Loucy (cell line): Measurements from ENCODE around the gene ADAMTS6.

Experiments
- H2AFZ ChIP-seq: fragments of 200-600 bp; sonication (generic); 2 replicates; pipeline ENCODE4 v1.6.0; 2016; ENCODE audit warnings: antibody characterized with exemption, mild to moderate bottlenecking, low read length, moderate library complexity
- H3F3A ChIP-seq: fragments of 200-600 bp; 2 replicates; pipeline ENCODE4 v1.6.0; 2016; ENCODE audit warnings: antibody characterized with exemption, low read depth, mild to moderate bottlenecking
- H3K27me3 ChIP-seq: fragments of 200-600 bp; sonication (generic); 2 replicates; pipeline ENCODE4 v1.6.1; 2014; ENCODE audit warnings: low read length, mild to moderate bottlenecking; ENCODE audit not compliant: insufficient read depth, poor library complexity, severe bottlenecking
- H3K36me3 ChIP-seq: fragments of 200-600 bp; sonication (generic); 2 replicates; pipeline ENCODE4 v1.6.1; 2016; ENCODE audit warnings: low read length; ENCODE audit not compliant: insufficient read depth
- H3K4me1 ChIP-seq: fragments of 200-600 bp; sonication (generic); 2 replicates; pipeline ENCODE4 v1.5.1; 2014; ENCODE audit warnings: low read length, mild to moderate bottlenecking; ENCODE audit not compliant: insufficient read depth, poor library complexity, severe bottlenecking
- H3K4me2 ChIP-seq: fragments of 200-600 bp; sonication (generic); 2 replicates; pipeline ENCODE4 v1.6.0; 2014; ENCODE audit warnings: antibody characterized with exemption, low read length, low read depth, mild to moderate bottlenecking; ENCODE audit not compliant: poor library complexity, severe bottlenecking
- H3K4me3 ChIP-seq: fragments of 200-600 bp; sonication (generic); 2 replicates; pipeline ENCODE4 v1.5.1; 2014; ENCODE audit warnings: low read length, mild to moderate bottlenecking, mixed read lengths; ENCODE audit not compliant: poor library complexity, severe bottlenecking
- H3K79me2 ChIP-seq: fragments of 200-600 bp; sonication (generic); 2 replicates; pipeline ENCODE4 v1.6.1; 2014; ENCODE audit warnings: low read length; ENCODE audit not compliant: insufficient read depth
- H3K9ac ChIP-seq: fragments of 200-600 bp; sonication (generic); 2 replicates; pipeline ENCODE4 v1.6.0; 2014; ENCODE audit warnings: mild to moderate bottlenecking, low read depth, low read length, moderate library complexity; ENCODE audit not compliant: poor library complexity, severe bottlenecking
- H3K9me2 ChIP-seq: fragments of 200-600 bp; sonication (generic); replicated peaks from 2 replicates; pipeline ENCODE4 v1.6.1; 2016; ENCODE audit warnings: low read depth, low read length, mixed read lengths
- H3K9me3 ChIP-seq: fragments of 200-600 bp; sonication (generic); 2 replicates; pipeline ENCODE4 v1.6.1; 2014; ENCODE audit warnings: mild to moderate bottlenecking, antibody characterized with exemption, low read length, low read depth; ENCODE audit not compliant: insufficient read depth
- H4K20me1 ChIP-seq: fragments of 200-600 bp; sonication (generic); 2 replicates; pipeline ENCODE4 v1.6.0; 2014; ENCODE audit warnings: antibody characterized with exemption, low read length, mild to moderate bottlenecking; ENCODE audit not compliant: insufficient read depth, poor library complexity, severe bottlenecking
- EZH2phosphoT487 ChIP-seq: fragments of 200-600 bp; IDR thresholded peaks from 2 replicates; pipeline ENCODE4 v1.6.1; 2018; ENCODE audit warnings: antibody characterized with exemption, mild to moderate bottlenecking, moderate library complexity, borderline replicate concordance
- TF ChIP-seq, protein P1 (sequence below): fragments of 200-600 bp; sonication (generic); conservative IDR thresholded peaks from 2 replicates; pipeline ENCODE4 v1.5.1; 2014; ENCODE audit warnings: mild to moderate bottlenecking, antibody characterized with exemption, low read length

The ADAMTS6 gene

DNA sequence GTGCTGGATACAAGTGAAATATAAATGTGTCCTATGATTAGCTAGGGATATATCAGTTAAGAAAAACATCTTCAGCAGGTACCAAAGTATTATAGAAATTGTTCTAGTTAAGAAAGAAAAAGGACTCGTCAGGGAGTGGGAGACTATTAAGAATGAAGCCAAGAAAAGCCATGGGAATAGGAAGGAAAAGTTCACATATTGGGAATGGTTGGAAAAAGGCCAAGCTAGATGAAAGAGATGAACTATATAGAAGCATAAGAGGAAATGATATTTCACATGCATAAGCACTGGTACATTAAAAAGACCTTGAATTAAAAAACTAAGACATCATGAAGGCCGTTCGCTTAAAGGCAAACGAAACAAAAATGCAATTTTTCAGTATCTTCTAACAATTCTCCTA is 237.7 kb downstream of the ADAMTS6 start:
- H3K9ac ChIP-seq: no peak overlapping the region
- H3K4me1 ChIP-seq: peaks cover 2% of the 10 kb centered on the region
- H3K9me3 ChIP-seq: no peaks in the 10 kb centered on the region
- H3K27me3 ChIP-seq: no peaks in the 10 kb centered on the region
- no peaks in the 10 kb centered on the region for H4K20me1 ChIP-seq
- no peaks in the 10 kb centered on the region for H3F3A ChIP-seq
- H3K4me2 ChIP-seq: no peak overlapping the region
- H3K36me3 ChIP-seq: no peaks in the 10 kb centered on the region
- TF ChIP-seq EZH2phosphoT487: no peak
- TF ChIP-seq, protein P1, sequence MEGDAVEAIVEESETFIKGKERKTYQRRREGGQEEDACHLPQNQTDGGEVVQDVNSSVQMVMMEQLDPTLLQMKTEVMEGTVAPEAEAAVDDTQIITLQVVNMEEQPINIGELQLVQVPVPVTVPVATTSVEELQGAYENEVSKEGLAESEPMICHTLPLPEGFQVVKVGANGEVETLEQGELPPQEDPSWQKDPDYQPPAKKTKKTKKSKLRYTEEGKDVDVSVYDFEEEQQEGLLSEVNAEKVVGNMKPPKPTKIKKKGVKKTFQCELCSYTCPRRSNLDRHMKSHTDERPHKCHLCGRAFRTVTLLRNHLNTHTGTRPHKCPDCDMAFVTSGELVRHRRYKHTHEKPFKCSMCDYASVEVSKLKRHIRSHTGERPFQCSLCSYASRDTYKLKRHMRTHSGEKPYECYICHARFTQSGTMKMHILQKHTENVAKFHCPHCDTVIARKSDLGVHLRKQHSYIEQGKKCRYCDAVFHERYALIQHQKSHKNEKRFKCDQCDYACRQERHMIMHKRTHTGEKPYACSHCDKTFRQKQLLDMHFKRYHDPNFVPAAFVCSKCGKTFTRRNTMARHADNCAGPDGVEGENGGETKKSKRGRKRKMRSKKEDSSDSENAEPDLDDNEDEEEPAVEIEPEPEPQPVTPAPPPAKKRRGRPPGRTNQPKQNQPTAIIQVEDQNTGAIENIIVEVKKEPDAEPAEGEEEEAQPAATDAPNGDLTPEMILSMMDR: no peak
- H3K79me2 ChIP-seq: no peaks in the 10 kb centered on the region
- H2AFZ ChIP-seq: no peak overlapping the region
- no peaks in the 10 kb centered on the region for H3K9me2 ChIP-seq
- no peak overlapping the region for H3K4me3 ChIP-seq

DNA sequence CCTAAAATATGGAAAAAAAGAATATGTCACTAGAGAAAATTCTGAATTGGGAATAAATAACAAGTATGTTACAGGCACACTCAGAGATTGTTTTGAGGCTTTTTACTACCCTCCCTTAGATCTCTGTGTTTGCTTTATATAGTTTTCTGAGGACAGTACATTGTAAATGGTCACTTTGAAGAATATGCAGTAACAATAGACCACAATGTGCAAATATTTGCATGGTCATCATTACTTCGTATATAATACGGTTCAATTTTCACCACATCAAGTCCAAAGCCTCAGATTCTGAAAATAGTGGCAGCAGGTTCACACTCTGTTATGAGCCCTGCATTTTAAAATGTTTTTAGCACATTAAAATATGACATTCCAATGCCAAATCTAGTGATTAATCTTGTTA is 238.6 kb downstream of the ADAMTS6 start:
- Histone ChIP-seq H3K4me3 (no peak overlapping the region), H3K36me3 (no peaks in the 10 kb centered on the region)

DNA sequence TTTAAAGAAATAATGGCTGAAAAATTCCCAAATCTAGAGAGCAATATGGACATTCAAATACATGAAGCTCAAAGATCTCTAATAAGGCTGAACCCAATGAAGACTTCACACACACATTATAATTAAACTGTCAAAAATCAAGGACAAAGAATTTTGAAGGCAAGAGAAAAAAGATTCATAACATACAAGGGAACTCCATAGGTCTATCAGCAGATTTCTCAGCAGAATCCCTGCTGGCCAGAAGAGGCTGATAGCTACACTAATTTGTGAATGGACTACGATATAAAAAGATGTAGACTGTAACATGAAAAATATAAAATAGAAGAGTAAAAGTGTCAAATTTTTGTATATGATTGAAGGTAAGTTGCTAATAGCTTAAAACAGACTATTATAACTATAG is 251.9 kb downstream of the ADAMTS6 start:
- H3K4me3 ChIP-seq: no peak overlapping the region
- no peak overlapping the region for H3K9ac ChIP-seq
- no peaks in the 10 kb centered on the region for H3F3A ChIP-seq
- peaks cover 9% of the 10 kb centered on the region; the same call in 1 of the 2 replicates for H3K9me3 ChIP-seq
- no peak for TF ChIP-seq EZH2phosphoT487
- TF ChIP-seq, protein P1: no peak
- H2AFZ ChIP-seq: no peak overlapping the region
- no peaks in the 10 kb centered on the region for H3K9me2 ChIP-seq
- no peaks in the 10 kb centered on the region for H3K4me1 ChIP-seq
- no peaks in the 10 kb centered on the region for H3K79me2 ChIP-seq
- no peaks in the 10 kb centered on the region for H3K36me3 ChIP-seq
- H3K27me3 ChIP-seq: no peaks in the 10 kb centered on the region
- H3K4me2 ChIP-seq: no peak overlapping the region
- H4K20me1 ChIP-seq: no peaks in the 10 kb centered on the region

More for the DNA sequence above, 238.6 kb downstream of the ADAMTS6 start:
- H3K4me2 ChIP-seq: no peak overlapping the region
- no peaks in the 10 kb centered on the region for H3K79me2 ChIP-seq
- no peaks in the 10 kb centered on the region for H3K9me2 ChIP-seq
- H3K9ac ChIP-seq: no peak overlapping the region
- H3K4me1 ChIP-seq: no peaks in the 10 kb centered on the region
- H4K20me1 ChIP-seq: no peaks in the 10 kb centered on the region
- no peak overlapping the region for H2AFZ ChIP-seq
- no peaks in the 10 kb centered on the region for H3K9me3 ChIP-seq
- no peaks in the 10 kb centered on the region for H3K27me3 ChIP-seq
- no peaks in the 10 kb centered on the region for H3F3A ChIP-seq
- TF ChIP-seq, protein P1: no peak
- TF ChIP-seq EZH2phosphoT487: no peak
